Measurements from ENCODE around the gene ANKH.

GRCh38 chr5:14662721-14663260, 208.8 kb downstream of the ANKH start:
- no peak for TF ChIP-seq CTCF (IDR thresholded peaks at IDR 0.05)
- TF ChIP-seq POLR2A (IDR thresholded peaks at IDR 0.05), result no peak
